Measurements from ENCODE around the gene RAB27B. TPM values are rescaled to one million over a fixed set of nuclear protein-coding genes. Genes with fewer than 3 reads are reported as not detected.

RAB27B gene
- total and polyA plus RNA-seq, 10 of the 15 experiments (the other 5 are each of a cell fraction or from before 2014, with no cell fraction given) = under 0.01 to 0.03 TPM; not detected in 8

DNA sequence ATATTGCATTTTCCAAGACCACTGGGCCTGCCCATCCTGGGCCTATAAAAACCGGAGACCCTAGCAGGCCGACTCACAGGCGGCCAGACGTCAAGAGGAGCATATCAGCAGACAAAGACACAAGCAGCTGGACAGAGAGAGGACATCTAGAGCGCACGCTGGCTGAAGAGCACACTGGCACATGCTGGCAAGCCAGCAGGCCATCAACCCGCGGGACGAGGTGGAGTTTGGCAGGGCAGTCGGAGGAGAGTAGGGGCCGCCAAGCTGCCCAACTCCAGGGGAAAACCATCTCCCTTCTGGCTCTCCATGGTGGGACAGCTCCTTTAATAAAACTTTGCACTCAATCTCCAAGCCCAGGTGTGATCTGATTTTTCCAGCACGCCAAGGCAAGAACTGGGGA lies 36.6 kb upstream of the RAB27B start:
- no peaks in the 10 kb centered on the region for H3K36me3 ChIP-seq (ENCODE audit: control insufficient read depth in 2 of 2, insufficient read depth in 2 of 2, low read length in 1 of 2)
- no peak for FAIRE-seq
- ChIA-PET RAD21 (ENCODE audit: unreplicated experiment) (no interaction called here), POLR2A (no interaction called here), SMC1A (ENCODE audit: uncharacterized antibody, unreplicated experiment) (no interaction called here), CTCF (no interaction called here)
- H4K20me1 ChIP-seq (ENCODE audit: control insufficient read depth, insufficient read depth) = no peaks in the 10 kb centered on the region
- no peak overlapping the region for H3K27ac ChIP-seq (ENCODE audit: control insufficient read depth, insufficient read depth)
- H3K4me1 ChIP-seq (ENCODE audit: control insufficient read depth, insufficient read depth, low read length) = no peaks in the 10 kb centered on the region
- no peaks in the 10 kb centered on the region for H3K27me3 ChIP-seq (replicated peaks in 1 of 2; ENCODE audit: control insufficient read depth in 2 of 2, insufficient read depth in 2 of 2, low read length in 1 of 2)
- no peak for ATAC-seq
- no peaks in the 10 kb centered on the region for H3K9me3 ChIP-seq (replicated peaks; ENCODE audit: control insufficient read depth, insufficient read depth, low read length)
- 36% methylated on average over 12 of the region's 12 CpGs for WGBS (ENCODE audit: insufficient coverage, insufficient replicate concordance, low lambda C conversion rate, missing lambda C conversion rate)
- intact Hi-C loops (cut with micrococcal nuclease; ENCODE audit: unreplicated experiment) (no loop called here), in situ Hi-C loops (cut with MboI) (no loop called here)
- DNase-seq (ENCODE audit: low read depth, low spot score) = no peak
- no peak overlapping the region for H2AFZ ChIP-seq (ENCODE audit: control insufficient read depth, low read depth, low read length)
- H3K4me3 ChIP-seq = no peak overlapping the region
- no TSS peak for BruUV-seq (replicated peaks)
- no peak overlapping the region for H3K4me2 ChIP-seq (ENCODE audit: control insufficient read depth, insufficient read depth)
- H3K79me2 ChIP-seq (ENCODE audit: control insufficient read depth, insufficient read depth, low read length) = no peaks in the 10 kb centered on the region
- TF ChIP-seq IKZF1 (conservative IDR thresholded peaks at IDR 0.05) (no peak), IRF4 (IDR thresholded peaks at IDR 0.05; ENCODE audit: low read depth, low read length) (no peak), NFYB (IDR thresholded peaks at IDR 0.05; ENCODE audit: insufficient read depth, low read depth, low read length) (no peak), POLR2AphosphoS5 (IDR thresholded peaks at IDR 0.05; ENCODE audit: low read length) (no peak), TCF3 (IDR thresholded peaks at IDR 0.05; ENCODE audit: borderline replicate concordance, insufficient read depth, low read depth, low read length) (no peak), FOXK2 (IDR thresholded peaks at IDR 0.05) (no peak), TAF1 (IDR thresholded peaks at IDR 0.05; ENCODE audit: borderline replicate concordance, low read depth, low read length) (no peak), RUNX3 (IDR thresholded peaks at IDR 0.05; ENCODE audit: low read length) (no peak), MYB (IDR thresholded peaks at IDR 0.05; ENCODE audit: borderline replicate concordance, low read depth, low read length) (no peak)
- TF ChIP-seq, protein P1, sequence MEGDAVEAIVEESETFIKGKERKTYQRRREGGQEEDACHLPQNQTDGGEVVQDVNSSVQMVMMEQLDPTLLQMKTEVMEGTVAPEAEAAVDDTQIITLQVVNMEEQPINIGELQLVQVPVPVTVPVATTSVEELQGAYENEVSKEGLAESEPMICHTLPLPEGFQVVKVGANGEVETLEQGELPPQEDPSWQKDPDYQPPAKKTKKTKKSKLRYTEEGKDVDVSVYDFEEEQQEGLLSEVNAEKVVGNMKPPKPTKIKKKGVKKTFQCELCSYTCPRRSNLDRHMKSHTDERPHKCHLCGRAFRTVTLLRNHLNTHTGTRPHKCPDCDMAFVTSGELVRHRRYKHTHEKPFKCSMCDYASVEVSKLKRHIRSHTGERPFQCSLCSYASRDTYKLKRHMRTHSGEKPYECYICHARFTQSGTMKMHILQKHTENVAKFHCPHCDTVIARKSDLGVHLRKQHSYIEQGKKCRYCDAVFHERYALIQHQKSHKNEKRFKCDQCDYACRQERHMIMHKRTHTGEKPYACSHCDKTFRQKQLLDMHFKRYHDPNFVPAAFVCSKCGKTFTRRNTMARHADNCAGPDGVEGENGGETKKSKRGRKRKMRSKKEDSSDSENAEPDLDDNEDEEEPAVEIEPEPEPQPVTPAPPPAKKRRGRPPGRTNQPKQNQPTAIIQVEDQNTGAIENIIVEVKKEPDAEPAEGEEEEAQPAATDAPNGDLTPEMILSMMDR (IDR thresholded peaks at IDR 0.05 in 2 of 3, conservative IDR thresholded peaks at IDR 0.05 in 1 of 3; ENCODE audit: control insufficient read depth in 2 of 3, extremely low read depth in 1 of 3, insufficient read depth in 1 of 3, low read depth in 3 of 3, low read length in 3 of 3) = no peak
- TF ChIP-seq, protein P2, sequence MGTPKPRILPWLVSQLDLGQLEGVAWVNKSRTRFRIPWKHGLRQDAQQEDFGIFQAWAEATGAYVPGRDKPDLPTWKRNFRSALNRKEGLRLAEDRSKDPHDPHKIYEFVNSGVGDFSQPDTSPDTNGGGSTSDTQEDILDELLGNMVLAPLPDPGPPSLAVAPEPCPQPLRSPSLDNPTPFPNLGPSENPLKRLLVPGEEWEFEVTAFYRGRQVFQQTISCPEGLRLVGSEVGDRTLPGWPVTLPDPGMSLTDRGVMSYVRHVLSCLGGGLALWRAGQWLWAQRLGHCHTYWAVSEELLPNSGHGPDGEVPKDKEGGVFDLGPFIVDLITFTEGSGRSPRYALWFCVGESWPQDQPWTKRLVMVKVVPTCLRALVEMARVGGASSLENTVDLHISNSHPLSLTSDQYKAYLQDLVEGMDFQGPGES (IDR thresholded peaks at IDR 0.05) = no peak
- no peak overlapping the region for H3K9ac ChIP-seq (ENCODE audit: control insufficient read depth, insufficient read depth, low read length)
